SK-MEL-5 (cell line): ENCODE data around the gene CCRL2. TPM values are rescaled to one million over a fixed set of nuclear protein-coding genes. Genes with fewer than 3 reads are reported as not detected.

Experiments used
- DNase-seq: peaks from one replicate; pipeline ENCODE4 v3.0.0-alpha.2; 2016; ENCODE audit warnings: low read depth, low spot score
- in situ Hi-C: cut with HindIII; loops from 2 replicates; pipeline ENCODE4 v1.10.0; 2016; ENCODE audit warnings: low sequenced_read_pairs, high pct_unique_total_duplicates, low pct_unique_long_range_greater_than_20kb
- polyA plus RNA-seq, 2 experiments: library from polyadenylated mRNA; depleted of rRNA; stranded (reverse); fragments of >200 nt; gene quantifications; 2 replicates each; pipeline ENCODE4 v1.2.3, GENCODE V29; 2015
- total RNA-seq: library from RNA; depleted of rRNA; stranded (reverse); fragments of >200 nt; shearing (Covaris generic); gene quantifications from 2 replicates; pipeline ENCODE4 v1.2.3, GENCODE V29; 2014; rRNA removed

Gene CCRL2, protein sequence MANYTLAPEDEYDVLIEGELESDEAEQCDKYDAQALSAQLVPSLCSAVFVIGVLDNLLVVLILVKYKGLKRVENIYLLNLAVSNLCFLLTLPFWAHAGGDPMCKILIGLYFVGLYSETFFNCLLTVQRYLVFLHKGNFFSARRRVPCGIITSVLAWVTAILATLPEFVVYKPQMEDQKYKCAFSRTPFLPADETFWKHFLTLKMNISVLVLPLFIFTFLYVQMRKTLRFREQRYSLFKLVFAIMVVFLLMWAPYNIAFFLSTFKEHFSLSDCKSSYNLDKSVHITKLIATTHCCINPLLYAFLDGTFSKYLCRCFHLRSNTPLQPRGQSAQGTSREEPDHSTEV
- total RNA-seq: not detected in 2 replicates
- not detected in 2 replicates for polyA plus RNA-seq (2015; cell fraction: cytosol; rRNA removed)
- polyA plus RNA-seq (2015; cell fraction: nucleus; rRNA removed): not detected in 2 replicates

GRCh38 chr3:46406788-46407611, at the start of gene CCRL2, which contains the start of gene CCR5AS:
TSS of gene CCRL2 (plus strand) at chr3:46407259. CDS start at chr3:46408080, 821 bp downstream.
TSS of gene CCR5AS (minus strand) at chr3:46407066.
- no peak for DNase-seq
- in situ Hi-C loops: no loop called here

- no peak for DNase-seq
- in situ Hi-C loops: no loop called here
These were observed 48.6 kb upstream of the CCRL2 start for GRCh38 chr3:46358466-46358865.

GRCh38 chr3:46359733-46360493, 47.1 kb upstream of the CCRL2 start:
- in situ Hi-C loops: no loop called here
- DNase-seq: no peak

DNA sequence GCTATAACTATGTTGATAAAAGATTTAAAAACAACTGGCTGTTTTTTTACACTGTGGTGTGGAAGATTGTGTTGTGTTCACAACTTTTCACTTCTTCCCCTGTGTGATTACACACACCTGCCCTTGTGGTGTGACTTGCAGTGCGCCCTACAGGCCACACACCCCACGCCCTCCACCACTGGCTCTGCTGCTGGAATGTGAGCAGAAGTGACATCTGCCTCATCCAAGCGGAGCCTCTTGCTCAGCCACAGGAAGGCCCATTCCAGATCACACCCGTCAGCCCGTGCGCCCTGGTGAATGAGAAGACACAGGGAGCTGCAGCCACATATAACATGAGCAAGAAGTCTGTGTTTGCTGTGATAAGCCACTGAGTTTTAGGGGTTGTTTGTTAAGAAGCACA, 46.2 kb upstream of the CCRL2 start:
- no peak for DNase-seq
- in situ Hi-C loops: no loop called here

- in situ Hi-C loops: no loop called here
- no peak for DNase-seq
These were observed 45.4 kb upstream of the CCRL2 start for GRCh38 chr3:46361408-46362283.

DNA sequence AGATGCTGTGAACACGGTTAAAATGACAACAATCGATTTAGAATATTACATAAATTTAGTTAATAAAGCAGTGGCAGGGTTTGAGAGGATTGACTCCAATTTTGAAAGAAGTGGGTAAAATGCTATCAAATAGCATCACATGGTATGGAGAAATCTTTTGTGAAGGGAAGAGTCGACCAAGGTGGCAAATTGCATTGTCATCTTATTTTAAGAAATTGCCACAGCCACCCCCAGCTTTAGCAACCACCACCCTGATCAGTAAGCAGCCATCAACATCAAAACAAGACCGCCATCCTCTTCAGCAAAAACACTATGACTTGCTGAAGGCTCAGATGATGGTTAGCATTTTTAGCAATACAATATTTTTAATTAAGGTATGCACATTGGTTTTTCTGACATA, 42.0 kb upstream of the CCRL2 start:
- in situ Hi-C loops: no loop called here
- no peak for DNase-seq

DNA sequence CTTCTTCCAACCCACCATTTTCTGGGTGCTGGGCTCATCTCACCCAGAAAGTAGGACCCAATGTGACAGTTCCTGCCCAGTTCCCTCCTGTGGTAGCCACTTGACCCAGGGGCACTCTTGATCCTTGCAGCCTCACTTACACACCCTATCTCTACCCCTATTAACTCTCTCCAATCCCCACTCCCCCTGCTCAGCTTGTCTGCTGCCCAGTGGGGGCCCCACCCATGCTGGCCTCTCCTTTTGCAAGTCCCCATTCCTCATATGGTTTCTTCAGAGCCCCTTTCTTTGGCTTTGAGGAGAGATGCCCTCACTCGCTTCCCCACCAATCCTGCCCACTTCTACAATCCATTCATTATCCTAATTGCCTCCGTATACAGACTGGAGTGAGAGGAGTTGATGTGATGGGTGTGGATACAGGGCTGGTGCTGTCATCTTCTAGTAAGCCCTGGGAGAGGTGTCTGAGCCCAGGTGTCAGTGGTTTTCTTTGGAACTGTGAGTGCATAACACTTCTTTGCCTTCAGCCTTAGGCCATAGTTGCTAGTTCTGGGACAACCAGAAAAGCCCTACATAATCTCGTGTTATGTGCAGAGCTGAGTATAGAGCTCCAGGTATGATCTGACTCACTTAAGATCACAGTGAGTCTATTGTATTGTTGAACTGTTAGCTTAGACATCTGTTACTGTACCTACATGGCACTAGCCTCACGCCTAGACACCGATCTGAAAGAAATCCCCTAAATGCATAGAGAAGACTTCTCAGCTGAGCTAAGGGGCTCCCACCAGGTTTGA, 41.1 kb upstream of the CCRL2 start:
- in situ Hi-C loops: no loop called here
- no peak for DNase-seq

- in situ Hi-C loops: no loop called here
- no peak for DNase-seq
These were observed 39.2 kb upstream of the CCRL2 start for GRCh38 chr3:46367811-46368210.

GRCh38 chr3:46368569-46368968, 38.5 kb upstream of the CCRL2 start:
- DNase-seq: peak; percentile 57
- in situ Hi-C loops: no loop called here

GRCh38 chr3:46369151-46369550, 37.9 kb upstream of the CCRL2 start:
- DNase-seq: no peak
- in situ Hi-C loops: no loop called here

DNA sequence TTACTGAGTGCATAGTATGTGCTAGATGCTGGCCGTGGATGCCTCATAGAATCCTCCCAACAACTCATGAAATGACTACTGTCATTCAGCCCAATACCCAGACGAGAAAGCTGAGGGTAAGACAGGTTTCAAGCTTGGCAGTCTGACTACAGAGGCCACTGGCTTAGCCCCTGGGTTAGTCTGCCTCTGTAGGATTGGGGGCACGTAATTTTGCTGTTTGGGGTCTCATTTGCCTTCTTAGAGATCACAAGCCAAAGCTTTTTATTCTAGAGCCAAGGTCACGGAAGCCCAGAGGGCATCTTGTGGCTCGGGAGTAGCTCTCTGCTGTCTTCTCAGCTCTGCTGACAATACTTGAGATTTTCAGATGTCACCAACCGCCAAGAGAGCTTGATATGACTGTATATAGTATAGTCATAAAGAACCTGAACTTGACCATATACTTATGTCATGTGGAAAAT, 37.4 kb upstream of the CCRL2 start:
- DNase-seq: no peak
- in situ Hi-C loops: no loop called here

- no peak for DNase-seq
- in situ Hi-C loops: no loop called here
These were observed 36.1 kb upstream of the CCRL2 start, which contains the start of gene CCR5 for GRCh38 chr3:46370839-46371518. TSS of gene CCR5 (plus strand) at chr3:46370946. CDS start at chr3:46372903, 1,957 bp downstream.

DNA sequence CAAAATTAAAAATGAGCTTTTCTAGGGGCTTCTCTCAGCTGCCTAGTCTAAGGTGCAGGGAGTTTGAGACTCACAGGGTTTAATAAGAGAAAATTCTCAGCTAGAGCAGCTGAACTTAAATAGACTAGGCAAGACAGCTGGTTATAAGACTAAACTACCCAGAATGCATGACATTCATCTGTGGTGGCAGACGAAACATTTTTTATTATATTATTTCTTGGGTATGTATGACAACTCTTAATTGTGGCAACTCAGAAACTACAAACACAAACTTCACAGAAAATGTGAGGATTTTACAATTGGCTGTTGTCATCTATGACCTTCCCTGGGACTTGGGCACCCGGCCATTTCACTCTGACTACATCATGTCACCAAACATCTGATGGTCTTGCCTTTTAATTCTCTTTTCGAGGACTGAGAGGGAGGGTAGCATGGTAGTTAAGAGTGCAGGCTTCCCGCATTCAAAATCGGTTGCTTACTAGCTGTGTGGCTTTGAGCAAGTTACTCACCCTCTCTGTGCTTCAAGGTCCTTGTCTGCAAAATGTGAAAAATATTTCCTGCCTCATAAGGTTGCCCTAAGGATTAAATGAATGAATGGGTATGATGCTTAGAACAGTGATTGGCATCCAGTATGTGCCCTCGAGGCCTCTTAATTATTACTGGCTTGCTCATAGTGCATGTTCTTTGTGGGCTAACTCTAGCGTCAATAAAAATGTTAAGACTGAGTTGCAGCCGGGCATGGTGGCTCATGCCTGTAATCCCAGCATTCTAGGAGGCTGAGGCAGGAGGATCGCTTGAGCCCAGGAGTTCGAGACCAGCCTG, 35.3 kb upstream of the CCRL2 start:
- DNase-seq: no peak
- in situ Hi-C loops: no loop called here

DNA sequence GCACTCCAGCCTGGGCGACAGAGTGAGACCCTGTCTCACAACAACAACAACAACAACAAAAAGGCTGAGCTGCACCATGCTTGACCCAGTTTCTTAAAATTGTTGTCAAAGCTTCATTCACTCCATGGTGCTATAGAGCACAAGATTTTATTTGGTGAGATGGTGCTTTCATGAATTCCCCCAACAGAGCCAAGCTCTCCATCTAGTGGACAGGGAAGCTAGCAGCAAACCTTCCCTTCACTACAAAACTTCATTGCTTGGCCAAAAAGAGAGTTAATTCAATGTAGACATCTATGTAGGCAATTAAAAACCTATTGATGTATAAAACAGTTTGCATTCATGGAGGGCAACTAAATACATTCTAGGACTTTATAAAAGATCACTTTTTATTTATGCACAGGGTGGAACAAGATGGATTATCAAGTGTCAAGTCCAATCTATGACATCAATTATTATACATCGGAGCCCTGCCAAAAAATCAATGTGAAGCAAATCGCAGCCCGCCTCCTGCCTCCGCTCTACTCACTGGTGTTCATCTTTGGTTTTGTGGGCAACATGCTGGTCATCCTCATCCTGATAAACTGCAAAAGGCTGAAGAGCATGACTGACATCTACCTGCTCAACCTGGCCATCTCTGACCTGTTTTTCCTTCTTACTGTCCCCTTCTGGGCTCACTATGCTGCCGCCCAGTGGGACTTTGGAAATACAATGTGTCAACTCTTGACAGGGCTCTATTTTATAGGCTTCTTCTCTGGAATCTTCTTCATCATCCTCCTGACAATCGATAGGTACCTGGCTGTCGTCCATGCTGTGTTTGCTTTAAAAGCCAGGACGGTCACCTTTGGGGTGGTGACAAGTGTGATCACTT, 34.3 kb upstream of the CCRL2 start:
- in situ Hi-C loops: no loop called here
- DNase-seq: peak; percentile 56
